ENCODE measurements around the gene PICALM.

Gene PICALM

DNA sequence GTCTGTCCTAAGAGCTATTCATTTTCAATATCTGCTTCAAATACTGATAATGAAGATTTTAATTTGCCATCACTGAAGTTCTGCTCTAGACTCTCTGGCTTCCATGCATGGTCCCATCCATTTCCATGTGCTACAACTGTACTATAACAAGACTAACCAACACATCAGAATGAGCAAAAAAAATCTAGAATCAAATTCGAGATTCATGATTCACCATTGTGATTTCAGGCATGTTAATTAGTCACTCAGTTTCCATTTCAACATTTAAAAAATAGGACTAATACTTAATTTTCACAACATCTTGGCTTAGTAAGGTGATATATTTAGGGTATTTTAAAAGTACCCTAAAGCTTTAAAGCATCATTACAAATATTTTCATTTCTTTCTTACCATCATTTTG lies 22.8 kb downstream of the PICALM start:
- no peak for DNase-seq (ENCODE audit: low read depth)

GRCh38 chr11:86043765-86044503 lies 24.9 kb downstream of the PICALM start:
- DNase-seq (ENCODE audit: low read depth): no peak

DNA sequence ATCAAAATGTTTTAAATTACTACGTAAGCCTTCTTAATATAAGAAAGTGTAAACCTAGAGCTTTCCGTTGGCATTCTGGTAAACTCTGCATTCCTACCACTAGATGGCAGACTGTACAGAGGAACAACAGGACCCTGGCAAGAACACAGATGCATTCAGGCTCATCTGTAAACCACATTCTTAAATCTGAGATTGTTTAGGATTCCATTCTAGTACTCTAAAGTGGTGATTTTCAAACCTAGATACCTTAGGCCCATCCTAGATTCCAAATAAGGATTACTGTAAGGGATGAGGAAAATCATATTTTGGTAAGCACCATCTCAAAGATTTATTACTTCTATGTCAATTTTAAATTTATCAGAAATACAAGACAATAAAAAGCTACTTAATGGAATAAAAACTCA lies 26.9 kb downstream of the PICALM start:
- DNase-seq (ENCODE audit: low read depth): peak; percentile 28

DNA sequence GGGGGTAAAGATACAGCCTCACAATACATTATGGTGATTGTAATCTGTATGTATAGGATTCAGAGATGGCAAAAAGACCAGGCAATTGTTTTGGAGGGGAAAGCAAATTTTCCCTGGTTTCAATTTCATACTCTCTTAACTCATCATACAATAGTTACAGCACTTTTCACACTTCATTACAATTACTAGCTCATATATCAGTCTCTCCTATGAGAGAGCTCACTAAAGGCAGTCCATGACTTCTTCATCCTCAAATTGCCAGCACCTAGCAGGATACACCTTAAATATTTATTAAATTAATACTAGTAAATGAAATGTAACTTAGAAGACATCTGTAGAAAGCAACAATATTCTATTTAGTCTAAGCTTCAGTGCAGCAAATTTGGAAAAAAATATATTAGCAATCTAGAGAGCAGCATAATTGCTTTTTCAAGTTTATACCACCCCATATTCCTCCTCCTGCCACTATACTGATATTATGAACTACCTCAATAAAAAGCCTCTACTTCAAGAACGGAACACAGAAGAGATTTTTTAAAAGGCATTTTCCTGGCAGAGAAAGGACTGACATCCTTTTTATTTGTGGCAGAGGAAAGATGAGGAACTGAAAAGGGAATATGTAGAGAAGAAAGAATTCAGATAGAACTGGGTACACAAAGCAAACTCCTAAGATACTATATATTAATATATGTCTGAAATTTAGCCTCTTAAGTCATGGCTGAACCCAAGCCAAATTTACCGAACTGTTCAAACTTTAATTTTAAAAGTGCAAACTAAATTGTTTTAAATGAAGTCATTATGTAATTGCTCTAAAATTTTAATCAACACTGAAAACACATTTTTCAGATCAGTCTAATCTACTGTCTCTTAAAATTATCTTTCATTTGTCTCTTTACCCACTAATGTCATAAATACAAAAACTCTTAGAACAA lies 27.7 kb downstream of the PICALM start:
- no peak for DNase-seq (ENCODE audit: low read depth)

DNA sequence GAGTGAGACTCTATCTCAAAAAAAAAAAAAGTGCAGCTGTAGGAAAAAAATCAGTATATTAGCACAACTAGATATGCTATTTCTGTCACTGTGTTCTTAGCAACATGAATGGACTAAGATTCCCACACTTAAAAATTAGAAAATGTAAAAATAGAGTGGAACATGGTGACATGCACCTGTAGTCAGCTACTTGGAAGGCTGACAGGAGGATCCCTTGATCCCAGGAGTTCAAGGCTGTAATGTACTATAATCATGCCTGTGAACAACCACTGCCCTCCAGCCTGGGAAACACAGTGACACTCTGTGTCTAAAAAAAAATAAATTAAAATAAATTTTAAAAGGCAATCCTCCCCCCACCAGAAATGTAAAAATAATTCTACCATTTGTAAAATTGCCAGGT lies 29.8 kb downstream of the PICALM start:
- no peak for DNase-seq (ENCODE audit: low read depth)

GRCh38 chr11:86037743-86038142 lies 31.1 kb downstream of the PICALM start:
- no peak for DNase-seq (ENCODE audit: low read depth)

DNA sequence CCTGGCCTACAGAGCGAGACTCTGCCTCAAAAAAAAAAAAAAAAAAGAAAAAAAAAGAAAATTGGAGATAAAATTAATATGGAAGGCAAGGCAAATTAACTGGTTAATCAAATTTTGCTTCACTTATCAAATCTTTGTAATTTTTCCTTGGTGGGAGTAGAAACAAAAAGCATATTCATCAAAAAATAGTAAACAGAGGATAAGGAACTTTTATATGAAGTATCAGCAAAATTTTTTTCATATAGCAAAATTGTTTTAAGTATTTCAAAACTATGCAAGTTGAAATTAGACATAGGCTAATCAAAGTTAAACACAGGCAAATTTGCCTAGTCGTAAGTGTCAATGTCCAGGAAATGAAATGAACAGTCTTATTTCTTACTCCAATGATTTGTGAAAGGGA lies 33.0 kb downstream of the PICALM start:
- DNase-seq (ENCODE audit: low read depth): no peak

GRCh38 chr11:86035164-86035563 lies 33.7 kb downstream of the PICALM start:
- DNase-seq (ENCODE audit: low read depth): no peak

DNA sequence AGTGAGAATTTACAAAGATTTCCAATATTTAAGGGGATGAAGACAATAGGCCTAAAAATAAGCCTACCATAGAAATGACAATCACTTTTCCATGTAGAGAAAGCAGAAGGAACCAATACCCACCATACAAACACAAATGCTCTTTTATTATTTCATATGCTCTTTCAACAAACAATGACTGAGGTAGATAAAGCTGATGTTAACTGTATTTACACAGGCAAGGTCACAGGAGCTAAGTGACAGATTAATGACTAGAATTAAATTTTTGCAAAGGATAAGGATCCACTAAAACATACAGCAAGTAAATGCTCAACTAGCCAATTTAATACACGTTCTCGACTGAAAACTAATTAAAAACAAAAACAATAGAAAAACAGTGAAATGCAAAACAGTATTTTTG lies 34.2 kb downstream of the PICALM start:
- no peak for DNase-seq (ENCODE audit: low read depth)

DNA sequence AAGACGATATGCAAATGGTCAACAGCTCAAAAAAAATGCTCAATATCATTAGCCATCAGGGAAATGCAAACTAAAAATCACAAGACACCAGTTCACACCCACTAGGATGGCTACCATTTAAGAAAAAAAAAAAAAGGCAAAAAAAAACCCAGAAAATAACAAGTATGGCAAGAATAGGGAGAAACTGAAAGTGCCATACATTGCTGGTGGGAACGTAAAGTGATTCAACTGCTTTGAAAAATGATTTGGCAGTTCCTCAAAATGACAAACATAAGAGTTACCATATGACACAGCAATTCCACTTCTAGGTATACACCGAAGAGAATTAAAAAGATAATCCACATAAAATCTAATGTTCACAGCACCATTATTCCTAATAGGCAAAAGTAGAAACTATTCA lies 47.5 kb downstream of the PICALM start:
- no peak for DNase-seq (ENCODE audit: low read depth)

- no peak for DNase-seq (ENCODE audit: low read depth)
Measured at GRCh38 chr11:86018249-86018648, 50.6 kb downstream of the PICALM start.

DNA sequence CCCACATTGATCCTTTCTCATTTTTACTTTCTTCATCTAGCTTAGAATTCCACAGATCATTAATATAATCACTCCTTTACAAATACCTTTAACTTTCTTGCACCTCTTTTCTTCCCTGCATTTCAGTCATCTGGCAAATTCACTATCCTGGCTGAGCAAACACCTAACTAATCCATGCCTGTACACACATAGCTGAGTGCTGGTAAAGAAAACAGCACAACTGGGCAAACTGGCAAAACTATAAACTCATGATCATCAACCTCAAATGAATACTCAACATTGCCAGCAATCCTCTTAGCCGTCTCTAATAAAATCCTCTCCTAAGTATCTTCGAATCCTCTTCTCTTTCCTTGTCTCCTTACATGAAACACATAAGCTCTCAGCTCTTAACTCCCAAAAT lies 52.4 kb downstream of the PICALM start:
- no peak for DNase-seq (ENCODE audit: low read depth)

DNA sequence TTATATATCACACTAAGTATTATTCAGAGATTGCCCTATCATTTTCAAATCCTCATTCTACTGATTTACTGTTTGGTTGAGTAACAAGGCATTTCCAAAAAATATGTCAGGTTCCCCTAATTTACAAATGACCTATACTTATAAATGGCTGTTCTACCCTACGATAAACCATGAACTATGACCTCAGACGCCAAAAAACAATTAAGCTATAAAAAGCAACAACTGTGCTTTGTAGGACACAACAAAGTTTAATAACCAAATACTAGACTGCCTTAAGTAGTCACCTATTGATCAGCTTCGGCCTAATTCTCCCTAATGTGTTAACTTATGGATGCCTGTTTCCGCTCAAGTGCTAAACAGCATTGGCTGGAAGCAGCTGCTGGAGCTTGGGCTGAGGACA lies 53.2 kb downstream of the PICALM start:
- DNase-seq (ENCODE audit: low read depth): no peak

- DNase-seq (ENCODE audit: low read depth): no peak
Measured at GRCh38 chr11:86014221-86014620, 54.7 kb downstream of the PICALM start.

DNA sequence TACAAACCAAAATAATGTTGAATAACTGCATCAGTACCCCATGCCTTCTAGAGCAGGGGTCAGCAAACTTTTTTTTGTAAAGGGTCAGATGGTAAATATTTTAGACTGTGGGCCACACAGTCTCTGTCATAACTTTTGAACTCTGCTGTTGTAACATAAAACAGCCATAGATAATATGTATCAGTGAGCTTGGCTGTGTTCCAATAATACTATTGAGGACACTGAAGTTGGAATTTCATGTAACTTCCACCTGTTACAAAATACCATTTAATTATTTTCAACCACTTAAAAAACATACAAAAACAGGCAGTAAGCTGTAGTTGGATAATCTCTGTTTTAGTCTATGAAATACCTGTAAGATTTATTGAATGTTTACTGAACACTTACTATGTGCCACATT lies 55.2 kb downstream of the PICALM start:
- DNase-seq (ENCODE audit: low read depth): no peak

GRCh38 chr11:86011175-86011574 lies 57.7 kb downstream of the PICALM start:
- no peak for DNase-seq (ENCODE audit: low read depth)

DNA sequence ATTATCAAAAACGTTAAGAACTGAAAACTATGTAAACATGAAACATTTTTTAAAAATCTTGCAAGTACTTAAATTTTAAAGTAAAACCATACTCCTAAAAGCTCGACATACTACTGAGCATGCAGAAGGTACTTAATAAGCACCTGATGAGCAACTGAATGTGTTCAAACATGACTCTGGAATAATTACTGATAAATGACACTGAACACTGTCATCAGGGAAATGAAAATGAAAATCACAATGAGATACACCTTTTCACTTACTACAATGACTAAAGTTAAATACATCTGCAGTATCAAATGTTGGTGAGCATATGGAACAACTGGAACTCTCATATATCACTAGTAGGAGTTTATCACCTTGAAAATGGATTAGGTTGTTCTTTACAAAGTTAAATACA lies 65.2 kb downstream of the PICALM start:
- no peak for DNase-seq (ENCODE audit: low read depth)

DNA sequence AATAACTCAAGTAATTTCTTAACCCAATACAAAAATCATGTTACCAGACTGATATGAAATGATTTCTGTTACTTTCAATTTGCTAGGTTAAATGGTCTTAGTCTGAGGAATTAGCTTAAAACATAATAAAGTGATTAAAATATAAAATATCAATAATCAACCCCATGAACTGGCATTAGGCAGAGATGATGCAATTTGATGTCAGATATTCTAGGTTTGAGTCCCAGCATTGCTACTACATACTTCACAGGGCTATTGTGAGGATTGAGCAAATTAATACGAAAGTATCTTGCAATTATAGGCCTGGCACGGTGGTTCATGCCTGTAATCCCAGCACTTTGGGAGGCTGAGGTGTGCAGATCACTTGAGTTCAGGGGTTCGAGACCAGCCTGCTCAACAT lies 66.5 kb downstream of the PICALM start:
- DNase-seq (ENCODE audit: low read depth): no peak

GRCh38 chr11:85991508-85991907 lies 77.4 kb downstream of the PICALM start:
- DNase-seq (ENCODE audit: low read depth): no peak

DNA sequence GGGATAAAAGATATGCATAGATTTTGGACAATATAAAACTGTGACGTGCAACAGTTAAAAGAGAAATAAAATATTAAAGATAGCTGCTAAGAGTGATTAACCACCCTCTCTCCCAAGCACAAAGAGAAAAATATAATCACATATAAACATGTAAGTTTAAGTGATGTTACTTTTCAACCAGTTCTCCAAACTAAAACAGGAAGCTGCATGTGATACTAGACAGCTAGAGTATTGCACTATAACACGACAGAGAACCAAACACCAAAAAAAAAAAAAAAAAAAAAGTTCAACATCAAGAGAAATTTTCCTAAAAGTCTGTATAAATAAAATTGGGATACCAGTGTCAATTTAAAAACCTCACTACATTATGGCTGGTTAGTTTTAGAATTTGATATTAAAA lies 79.1 kb downstream of the PICALM start:
- DNase-seq (ENCODE audit: low read depth): no peak

- DNase-seq (ENCODE audit: low read depth): no peak
Measured at GRCh38 chr11:85988780-85989179, 80.1 kb downstream of the PICALM start.

DNA sequence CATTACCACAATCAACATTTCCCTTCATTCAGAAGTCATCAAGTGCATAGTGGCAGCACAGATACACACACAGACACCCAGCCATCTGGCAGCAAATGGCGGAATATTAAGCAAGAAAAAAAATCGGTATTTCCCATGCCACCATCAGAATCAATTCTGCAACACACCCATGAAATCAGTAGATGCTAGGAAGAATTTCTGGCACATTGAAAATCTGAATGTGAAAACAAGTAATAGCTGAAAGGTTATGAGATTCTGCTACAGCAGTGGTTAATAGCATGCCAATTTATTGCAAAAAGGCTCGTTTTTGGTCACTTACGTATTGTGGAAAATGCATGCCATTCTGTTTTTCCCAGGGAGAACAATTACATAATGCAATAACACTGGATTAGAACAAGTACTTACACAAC lies 91.1 kb downstream of the PICALM start:
- DNase-seq (ENCODE audit: low read depth): no peak

- DNase-seq (ENCODE audit: low read depth): no peak
Measured at GRCh38 chr11:85976525-85976924, 92.4 kb downstream of the PICALM start.

Data from T-helper 22 cell (primary cell).